Measurements from ENCODE around the gene GET3.
"Not testable (repeated sequence)": the region's sequence is repeated elsewhere in the genome, so short reads cannot be mapped to it uniquely, and the experiment has no call there.

The GET3 gene

DNA sequence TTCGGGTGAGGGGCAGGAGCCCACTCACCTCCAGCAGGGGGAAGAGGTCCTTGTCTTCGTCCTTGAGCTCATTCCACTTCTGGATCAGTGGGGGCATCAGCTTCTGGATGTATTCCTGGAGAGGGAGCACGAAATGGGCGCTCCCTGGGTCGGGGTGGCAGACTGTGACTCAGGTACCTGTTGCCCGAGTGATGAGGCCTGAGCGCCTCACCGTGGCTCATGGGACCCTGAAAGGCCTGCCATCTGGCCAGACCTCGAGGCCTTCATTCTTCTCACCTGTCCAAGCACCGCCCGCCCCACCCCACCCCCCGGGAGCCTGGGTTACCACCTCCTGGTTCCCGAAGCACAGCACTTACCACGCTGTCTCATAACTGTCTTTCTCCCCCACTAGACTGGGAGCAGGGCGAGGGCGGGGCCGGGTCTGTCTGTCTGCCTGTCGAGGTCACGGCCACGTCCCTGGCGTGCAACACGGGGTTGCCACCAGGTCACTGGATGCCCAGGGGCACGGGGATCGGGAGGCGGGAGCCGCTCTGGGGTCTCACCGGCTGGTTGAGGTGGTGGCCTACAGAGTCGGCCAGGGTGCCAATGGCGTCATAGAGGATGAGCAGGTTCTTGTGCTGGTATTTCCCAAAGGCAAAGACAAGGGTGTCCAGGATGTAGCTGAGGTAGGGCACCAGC lies 31.5 kb upstream of the GET3 start:
- no peak for DNase-seq
- no peaks in the 10 kb centered on the region for H3K27me3 Mint-ChIP-seq
- H3K4me1 Mint-ChIP-seq (ENCODE audit: low read depth), result no peaks in the 10 kb centered on the region
- H3K9me3 Mint-ChIP-seq, result no peaks in the 10 kb centered on the region
- no peak overlapping the region for H3K4me3 Mint-ChIP-seq
- peak overlapping the region; percentile 30 for H3K27ac Mint-ChIP-seq
- peaks cover 92% of the 10 kb centered on the region for H3K36me3 Mint-ChIP-seq (ENCODE audit: low read depth)

GRCh38 chr19:12706332-12706718 lies 31.0 kb upstream of the GET3 start:
- Mint-ChIP-seq H3K36me3 (ENCODE audit: low read depth) (peaks cover 92% of the 10 kb centered on the region), H3K4me3 (no peak overlapping the region), H3K9me3 (no peaks in the 10 kb centered on the region), H3K4me1 (ENCODE audit: low read depth) (no peaks in the 10 kb centered on the region), H3K27me3 (no peaks in the 10 kb centered on the region), H3K27ac (peak overlapping the region; percentile 30)
- DNase-seq, result no peak

GRCh38 chr19:12708641-12709040 lies 28.7 kb upstream of the GET3 start:
- H3K4me1 Mint-ChIP-seq (ENCODE audit: low read depth), result no peaks in the 10 kb centered on the region

DNA sequence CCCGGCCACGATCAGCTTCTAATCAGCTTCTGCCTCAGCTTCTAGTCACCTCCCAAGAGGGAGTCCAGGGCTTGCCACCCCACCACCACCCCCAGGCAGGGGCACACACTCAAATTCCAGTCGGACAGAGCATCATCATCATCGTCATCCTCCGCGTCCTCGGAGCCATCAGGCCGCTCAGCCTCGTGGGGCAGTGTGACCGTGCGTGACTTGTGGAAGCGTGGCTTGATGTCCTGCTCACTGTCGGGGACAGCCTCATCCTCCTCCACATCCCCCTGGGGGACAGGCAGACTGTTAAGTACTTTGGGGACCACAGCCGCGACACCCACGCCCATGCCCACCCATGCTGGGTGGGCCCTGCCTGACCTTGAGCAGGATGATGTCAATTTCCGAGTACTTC lies 26.1 kb upstream of the GET3 start:
- no peaks in the 10 kb centered on the region for H3K9me3 Mint-ChIP-seq
- DNase-seq, result no peak
- H3K27ac Mint-ChIP-seq, result no peak overlapping the region
- H3K4me3 Mint-ChIP-seq, result no peak overlapping the region
- no peaks in the 10 kb centered on the region for H3K27me3 Mint-ChIP-seq
- peaks cover 86% of the 10 kb centered on the region for H3K36me3 Mint-ChIP-seq (ENCODE audit: low read depth)
- H3K4me1 Mint-ChIP-seq (ENCODE audit: low read depth), result no peaks in the 10 kb centered on the region

More at GRCh38 chr19:12708641-12709040, 28.7 kb upstream of the GET3 start:
- H3K27ac Mint-ChIP-seq, result no peak overlapping the region
- H3K27me3 Mint-ChIP-seq, result no peaks in the 10 kb centered on the region
- H3K9me3 Mint-ChIP-seq, result no peaks in the 10 kb centered on the region
- DNase-seq, result no peak
- H3K36me3 Mint-ChIP-seq (ENCODE audit: low read depth), result peaks cover 87% of the 10 kb centered on the region
- no peak overlapping the region for H3K4me3 Mint-ChIP-seq

- not testable (repeated sequence) for DNase-seq; H3K4me3 Mint-ChIP-seq; H3K27me3 Mint-ChIP-seq; H3K9me3 Mint-ChIP-seq; H3K27ac Mint-ChIP-seq; H3K4me1 Mint-ChIP-seq (ENCODE audit: low read depth)
- H3K36me3 Mint-ChIP-seq (ENCODE audit: low read depth), result peaks cover 86% of the 10 kb centered on the region
These were observed 25.2 kb upstream of the GET3 start for GRCh38 chr19:12712077-12712476.

GRCh38 chr19:12713304-12713703 lies 24.0 kb upstream of the GET3 start:
- not testable (repeated sequence) for H3K4me3 Mint-ChIP-seq; H3K4me1 Mint-ChIP-seq (ENCODE audit: low read depth); H3K27me3 Mint-ChIP-seq; H3K9me3 Mint-ChIP-seq; H3K27ac Mint-ChIP-seq; DNase-seq
- peaks cover 88% of the 10 kb centered on the region for H3K36me3 Mint-ChIP-seq (ENCODE audit: low read depth)

DNA sequence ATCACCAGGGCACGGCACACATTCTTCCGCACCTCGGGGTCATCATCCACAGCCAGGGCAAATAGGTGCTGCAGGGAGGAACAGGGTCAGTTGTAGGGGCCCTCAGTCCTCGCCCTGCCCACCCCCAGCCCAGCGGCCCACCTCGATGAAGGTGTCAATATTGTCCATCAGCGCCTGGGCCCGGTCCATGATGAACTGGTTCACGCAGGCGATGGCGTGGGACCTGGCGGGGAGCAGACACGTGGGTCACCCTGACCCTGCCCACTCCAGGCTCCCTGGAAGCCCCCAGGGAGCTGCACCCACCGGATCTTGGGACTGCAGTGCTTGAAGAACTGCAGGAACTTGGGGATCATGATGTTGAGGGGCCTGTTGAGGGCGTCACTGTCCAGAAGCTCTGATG lies 22.2 kb upstream of the GET3 start:
- Mint-ChIP-seq H3K4me3 (no peak overlapping the region), H3K27me3 (no peaks in the 10 kb centered on the region), H3K36me3 (ENCODE audit: low read depth) (peaks cover 92% of the 10 kb centered on the region), H3K4me1 (ENCODE audit: low read depth) (peaks cover 19% of the 10 kb centered on the region), H3K9me3 (no peaks in the 10 kb centered on the region), H3K27ac (no peak overlapping the region)
- DNase-seq, result no peak

DNA sequence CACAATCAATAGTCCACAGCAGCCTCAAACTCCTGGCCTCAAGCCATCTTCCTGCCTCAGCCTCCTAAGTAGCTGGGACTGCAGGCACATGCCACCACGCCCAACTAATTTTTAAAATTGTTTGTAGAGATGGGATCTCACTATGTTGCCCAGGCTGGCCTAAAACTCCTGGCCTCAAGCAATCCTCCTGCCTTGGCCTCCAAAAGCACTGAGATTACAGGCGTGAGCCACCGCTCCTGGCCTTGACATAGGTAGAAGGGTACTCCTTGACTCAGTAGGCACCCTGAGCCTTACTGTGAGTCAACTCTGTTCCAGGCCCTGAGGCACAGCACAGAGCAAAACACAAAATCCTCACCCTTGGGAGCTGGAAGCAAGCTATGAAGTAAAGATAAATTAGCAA lies 21.4 kb upstream of the GET3 start:
- Mint-ChIP-seq H3K36me3 (ENCODE audit: low read depth) (peaks cover 91% of the 10 kb centered on the region), H3K27ac (peak overlapping the region; percentile 33), H3K4me3 (no peak overlapping the region), H3K27me3 (no peaks in the 10 kb centered on the region), H3K9me3 (no peaks in the 10 kb centered on the region), H3K4me1 (ENCODE audit: low read depth) (peaks cover 27% of the 10 kb centered on the region)
- no peak for DNase-seq

DNA sequence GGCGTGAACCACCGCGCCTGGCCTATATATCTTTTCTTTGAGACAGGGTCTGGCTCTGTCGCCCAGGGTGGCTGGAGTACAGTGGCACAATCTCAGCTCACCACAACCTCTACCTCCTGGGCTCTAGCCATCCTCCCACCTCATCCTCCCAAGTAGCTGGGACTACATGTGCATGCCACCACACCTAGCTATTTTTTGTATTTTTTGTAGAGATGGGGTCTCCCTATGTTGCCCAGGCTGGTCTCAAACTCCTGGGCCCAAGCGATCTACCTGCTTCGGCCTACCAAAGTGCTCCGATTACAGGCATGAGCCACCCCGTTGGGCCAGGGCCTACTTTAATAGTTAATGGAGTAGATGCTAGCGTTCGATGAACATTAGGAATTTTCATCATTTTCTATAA lies 17.0 kb upstream of the GET3 start:
- no peak for DNase-seq
- H3K9me3 Mint-ChIP-seq, result no peaks in the 10 kb centered on the region
- peak overlapping the region; percentile 92 for H3K4me3 Mint-ChIP-seq
- H3K4me1 Mint-ChIP-seq (ENCODE audit: low read depth), result peaks cover 38% of the 10 kb centered on the region
- H3K36me3 Mint-ChIP-seq (ENCODE audit: low read depth), result peaks cover 81% of the 10 kb centered on the region
- peak overlapping the region; percentile 91 for H3K27ac Mint-ChIP-seq
- H3K27me3 Mint-ChIP-seq, result no peaks in the 10 kb centered on the region

GRCh38 chr19:12720851-12721655 lies 16.2 kb upstream of the GET3 start:
- Mint-ChIP-seq H3K27ac (peak overlapping the region; percentile 93), H3K9me3 (no peaks in the 10 kb centered on the region), H3K36me3 (ENCODE audit: low read depth) (peaks cover 75% of the 10 kb centered on the region), H3K4me1 (ENCODE audit: low read depth) (peaks cover 38% of the 10 kb centered on the region), H3K27me3 (no peaks in the 10 kb centered on the region), H3K4me3 (peak overlapping the region; percentile 92)
- no peak for DNase-seq

DNA sequence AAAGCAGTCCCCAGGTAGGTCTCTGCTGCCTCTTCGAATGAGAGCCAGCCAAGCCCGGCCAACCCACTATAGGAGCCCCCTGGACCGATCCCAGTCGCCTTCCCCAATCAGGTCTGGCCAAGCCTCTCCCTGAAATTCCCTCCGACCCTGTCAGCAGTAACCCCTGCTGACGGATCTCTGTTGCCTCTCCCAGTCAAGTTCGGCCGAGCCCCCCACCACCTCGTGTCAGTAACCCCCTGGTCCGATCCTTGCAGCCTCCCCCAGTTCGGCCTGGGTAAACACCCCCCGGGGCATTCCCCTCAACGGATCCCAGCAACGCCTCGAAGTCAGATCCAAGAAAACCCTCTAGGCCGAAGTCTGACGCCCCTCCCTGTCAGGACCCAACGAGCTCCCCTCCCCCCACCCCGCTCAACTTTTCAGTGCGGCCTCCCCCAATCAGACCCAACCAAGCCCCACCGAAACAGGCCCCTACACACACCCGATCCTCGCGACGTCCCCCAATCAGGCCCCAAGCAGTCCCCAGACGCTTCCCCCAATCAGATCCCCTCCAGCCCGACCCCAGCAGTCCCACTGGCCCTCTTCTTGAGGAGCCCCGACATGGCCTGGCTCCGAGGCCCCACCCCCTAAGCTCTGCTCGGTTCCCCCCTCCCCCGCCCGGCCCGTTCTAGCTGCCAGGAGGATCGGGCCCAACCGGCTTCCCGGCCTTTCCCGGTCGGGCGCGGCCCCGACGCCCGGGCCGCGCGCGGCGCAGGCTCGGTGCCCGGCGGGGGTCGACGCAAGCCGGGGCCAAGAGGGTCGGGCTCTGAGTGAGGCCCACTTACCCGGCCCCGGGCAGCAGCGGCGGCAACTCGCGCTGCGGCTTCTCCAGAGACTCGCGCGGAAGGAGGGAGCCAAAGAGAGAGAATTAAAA lies 15.4 kb upstream of the GET3 start:
- H3K4me1 Mint-ChIP-seq (ENCODE audit: low read depth), result peaks cover 40% of the 10 kb centered on the region
- peak; percentile 63 for DNase-seq
- peak overlapping the region; percentile 97 for H3K27ac Mint-ChIP-seq
- peak overlapping the region; percentile 99 for H3K4me3 Mint-ChIP-seq
- peaks cover 73% of the 10 kb centered on the region for H3K36me3 Mint-ChIP-seq (ENCODE audit: low read depth)
- H3K27me3 Mint-ChIP-seq, result no peaks in the 10 kb centered on the region
- H3K9me3 Mint-ChIP-seq, result no peaks in the 10 kb centered on the region

DNA sequence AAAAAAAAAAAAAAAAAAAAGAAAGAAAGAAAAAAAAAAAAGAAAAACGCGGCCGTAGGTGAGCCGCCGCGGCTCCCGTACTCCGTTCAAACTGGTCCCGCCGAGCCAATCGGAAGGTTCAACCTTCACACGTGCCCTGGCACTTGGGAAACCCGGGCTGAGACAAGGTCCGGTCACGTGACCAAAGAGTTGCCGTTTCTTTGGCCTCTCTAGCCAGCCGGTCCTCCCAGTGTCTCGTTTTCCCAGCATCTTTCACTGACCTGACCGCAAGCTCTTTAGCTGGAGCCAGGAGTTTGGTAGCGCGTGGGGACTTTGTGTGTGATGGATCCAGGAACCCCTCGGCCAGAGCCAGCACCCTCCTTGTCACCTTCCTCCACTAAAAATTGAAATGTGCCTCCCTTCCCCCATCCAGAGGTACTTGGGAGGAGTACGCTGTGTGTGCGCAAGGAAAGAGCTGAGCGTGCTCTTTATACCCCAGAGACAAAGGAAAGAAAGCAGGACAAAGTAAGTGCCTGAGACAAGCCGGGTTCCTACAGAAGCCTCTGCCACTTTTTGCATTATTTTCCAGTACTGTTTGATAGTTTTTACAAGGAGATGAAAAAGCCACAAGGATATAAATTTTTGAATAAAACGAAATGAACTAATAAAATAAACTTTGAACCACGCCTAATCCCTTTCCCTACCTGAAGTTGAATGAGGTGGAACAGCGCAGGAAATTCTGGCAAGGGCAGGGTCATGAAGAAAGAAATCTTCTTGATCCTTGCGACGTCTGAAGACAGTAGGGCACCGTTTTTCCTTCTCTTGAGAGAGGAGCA lies 14.5 kb upstream of the GET3 start:
- peak overlapping the region; percentile 97 for H3K27ac Mint-ChIP-seq
- no peaks in the 10 kb centered on the region for H3K27me3 Mint-ChIP-seq
- DNase-seq, result peak; percentile 90
- peak overlapping the region; percentile 99 for H3K4me3 Mint-ChIP-seq
- no peaks in the 10 kb centered on the region for H3K9me3 Mint-ChIP-seq
- peaks cover 71% of the 10 kb centered on the region for H3K36me3 Mint-ChIP-seq (ENCODE audit: low read depth)
- H3K4me1 Mint-ChIP-seq (ENCODE audit: low read depth), result peaks cover 41% of the 10 kb centered on the region

GRCh38 chr19:12723381-12723640 lies 14.0 kb upstream of the GET3 start:
- peak overlapping the region; percentile 97 for H3K27ac Mint-ChIP-seq
- no peaks in the 10 kb centered on the region for H3K9me3 Mint-ChIP-seq
- no peaks in the 10 kb centered on the region for H3K27me3 Mint-ChIP-seq
- peaks cover 41% of the 10 kb centered on the region for H3K4me1 Mint-ChIP-seq (ENCODE audit: low read depth)
- DNase-seq, result peak; percentile 57
- peak overlapping the region; percentile 99 for H3K4me3 Mint-ChIP-seq
- peaks cover 73% of the 10 kb centered on the region for H3K36me3 Mint-ChIP-seq (ENCODE audit: low read depth)

Data from activated T-cell treated with anti-CD3 and anti-CD28 coated beads, Interleukin-2, amount 50 U/mL, for 24 hours (primary cell).